ENCODE results near the gene RAP1GDS1. TPM values are rescaled to one million over a fixed set of nuclear protein-coding genes. Genes with fewer than 3 reads are reported as not detected.
"Not testable (repeated sequence)": the region's sequence is repeated elsewhere in the genome, so short reads cannot be mapped to it uniquely, and the experiment has no call there.

Gene RAP1GDS1
- polyA plus RNA-seq, 1 experiment: 74.6 TPM

- no peak for TF ChIP-seq CTCF (IDR thresholded peaks at IDR 0.05; ENCODE audit: low read depth, low read length)
- CTCF ChIA-PET: no interaction called here
- POLR2A ChIA-PET: no interaction called here
- H3K27me3 ChIP-seq (ENCODE audit: control insufficient read depth, insufficient read depth, low read length): no peaks in the 10 kb centered on the region
- H3K9me3 ChIP-seq (ENCODE audit: control insufficient read depth, insufficient read depth, low read length): peaks cover 12% of the 10 kb centered on the region; the same call in 1 of the 2 replicates
- DNase-seq (ENCODE audit: low read depth, low spot score): no peak
- no peak overlapping the region for H3K4me3 ChIP-seq (ENCODE audit: low read depth, low read length)
- H3K27ac ChIP-seq (ENCODE audit: low read depth, low read length): no peak overlapping the region
Measured at GRCh38 chr4:98327694-98328093, 66.5 kb downstream of the RAP1GDS1 start.

- POLR2A ChIA-PET; H3K4me3 ChIP-seq (ENCODE audit: low read depth, low read length); CTCF ChIA-PET; H3K27ac ChIP-seq (ENCODE audit: low read depth, low read length); DNase-seq (ENCODE audit: low read depth, low spot score); H3K27me3 ChIP-seq (ENCODE audit: control insufficient read depth, insufficient read depth, low read length): not testable (repeated sequence)
- peaks cover 12% of the 10 kb centered on the region; the same call in 1 of the 2 replicates for H3K9me3 ChIP-seq (ENCODE audit: control insufficient read depth, insufficient read depth, low read length)
Measured at GRCh38 chr4:98329879-98330640, 68.9 kb downstream of the RAP1GDS1 start.

GRCh38 chr4:98332017-98332416 lies 70.8 kb downstream of the RAP1GDS1 start:
- no peak for DNase-seq (ENCODE audit: low read depth, low spot score)
- CTCF ChIA-PET: no interaction called here
- POLR2A ChIA-PET: no interaction called here
- Histone ChIP-seq H3K9me3 (ENCODE audit: control insufficient read depth, insufficient read depth, low read length) (peaks cover 12% of the 10 kb centered on the region; the same call in 1 of the 2 replicates), H3K4me3 (ENCODE audit: low read depth, low read length) (no peak overlapping the region), H3K27me3 (ENCODE audit: control insufficient read depth, insufficient read depth, low read length) (no peaks in the 10 kb centered on the region), H3K27ac (ENCODE audit: low read depth, low read length) (no peak overlapping the region)
- TF ChIP-seq CTCF (IDR thresholded peaks at IDR 0.05; ENCODE audit: low read depth, low read length): no peak

GRCh38 chr4:98334461-98334860 lies 73.3 kb downstream of the RAP1GDS1 start:
- TF ChIP-seq CTCF (IDR thresholded peaks at IDR 0.05; ENCODE audit: low read depth, low read length): no peak
- POLR2A ChIA-PET: no interaction called here
- CTCF ChIA-PET: interaction anchor here (0.7 kb wide), 1 partner anchor 44 kb away, joined by 3 read pairs; no protein-coding TSS in a partner anchor
- DNase-seq (ENCODE audit: low read depth, low spot score): no peak
- Histone ChIP-seq H3K27me3 (ENCODE audit: control insufficient read depth, insufficient read depth, low read length) (no peaks in the 10 kb centered on the region), H3K27ac (ENCODE audit: low read depth, low read length) (no peak overlapping the region), H3K4me3 (ENCODE audit: low read depth, low read length) (no peak overlapping the region), H3K9me3 (ENCODE audit: control insufficient read depth, insufficient read depth, low read length) (peaks cover 12% of the 10 kb centered on the region; the same call in 1 of the 2 replicates)

GRCh38 chr4:98338761-98339438 lies 77.7 kb downstream of the RAP1GDS1 start:
- ChIA-PET POLR2A (interaction anchor here (0.6 kb wide), 1 partner anchor 78 kb away, joined by 3 read pairs; no protein-coding TSS in a partner anchor), CTCF (interaction anchor here (1.1 kb wide), 1 partner anchor 44 kb away, joined by 3 read pairs; no protein-coding TSS in a partner anchor)
- H3K27me3 ChIP-seq (ENCODE audit: control insufficient read depth, insufficient read depth, low read length): no peaks in the 10 kb centered on the region
- H3K27ac ChIP-seq (ENCODE audit: low read depth, low read length): no peak overlapping the region
- H3K9me3 ChIP-seq (ENCODE audit: control insufficient read depth, insufficient read depth, low read length): no peaks in the 10 kb centered on the region
- DNase-seq (ENCODE audit: low read depth, low spot score): no peak
- no peak overlapping the region for H3K4me3 ChIP-seq (ENCODE audit: low read depth, low read length)
- TF ChIP-seq CTCF (IDR thresholded peaks at IDR 0.05; ENCODE audit: low read depth, low read length): no peak

Measured in AG04450 (cell line).